Astrocyte of the hippocampus (primary cell): ENCODE measurements around the gene MCRIP2.

Source experiments
- DNase-seq: peaks from one replicate; pipeline ENCODE4 v3.0.0; 2011; ENCODE audit warnings: low read depth, low spot score

Gene MCRIP2

GRCh38 chr16:648071-648780 is 6.6 kb downstream of the MCRIP2 start:
- peak; percentile 62 for DNase-seq

- DNase-seq, result peak; percentile 97
Measured at GRCh38 chr16:648781-649589, 7.4 kb downstream of the MCRIP2 start, which contains the start of gene WDR90. Gene WDR90 (plus strand): TSS chr16:649365. CDS start chr16:649417, 52 bp downstream.

- no peak for DNase-seq
Measured at GRCh38 chr16:649631-650030, 8.0 kb downstream of the MCRIP2 start.

GRCh38 chr16:651844-652243 is 10.2 kb downstream of the MCRIP2 start:
- DNase-seq, result no peak

GRCh38 chr16:652454-653305 is 11.1 kb downstream of the MCRIP2 start:
- no peak for DNase-seq

GRCh38 chr16:654034-654433 is 12.4 kb downstream of the MCRIP2 start:
- DNase-seq, result no peak

- no peak for DNase-seq
Measured at GRCh38 chr16:657487-657886, 15.9 kb downstream of the MCRIP2 start.

GRCh38 chr16:658679-659571 is 17.3 kb downstream of the MCRIP2 start:
- no peak for DNase-seq

- DNase-seq, result no peak
Measured at GRCh38 chr16:659618-660017, 18.0 kb downstream of the MCRIP2 start.

GRCh38 chr16:660132-660458 is 18.5 kb downstream of the MCRIP2 start:
- DNase-seq, result no peak

- peak; percentile 90 for DNase-seq
Measured at GRCh38 chr16:660459-661183, 19.0 kb downstream of the MCRIP2 start.

- DNase-seq, result no peak
Measured at GRCh38 chr16:661184-661821, 19.7 kb downstream of the MCRIP2 start.

GRCh38 chr16:662095-662494 is 20.5 kb downstream of the MCRIP2 start:
- DNase-seq, result no peak

GRCh38 chr16:662597-662996 is 21.0 kb downstream of the MCRIP2 start:
- no peak for DNase-seq

GRCh38 chr16:666572-666971 is 24.9 kb downstream of the MCRIP2 start:
- DNase-seq, result no peak

GRCh38 chr16:667113-667779 is 25.6 kb downstream of the MCRIP2 start:
- DNase-seq, result no peak

- DNase-seq, result peak; percentile 98
Measured at GRCh38 chr16:667780-668518, 26.3 kb downstream of the MCRIP2 start, which contains the start of gene RHOT2. Gene RHOT2 (plus strand): TSS chr16:668132. CDS start chr16:668200, 68 bp downstream.

GRCh38 chr16:668519-669171 is 27.0 kb downstream of the MCRIP2 start:
- DNase-seq, result peak; percentile 51
